Mammary epithelial cell (primary cell): ENCODE data around the gene TMCC1.

ENCODE experiments used
- EZH2 ChIP-seq: IDR thresholded peaks from 2 replicates; pipeline ENCODE4 v1.6.1; 2012; ENCODE audit warnings: low read length, inconsistent platforms, borderline replicate concordance
- TF ChIP-seq, protein P1 (sequence below), 2 donors: IDR thresholded peaks in 1 of 2; conservative IDR thresholded peaks in 1 of 2; 2 replicates each; pipeline ENCODE4 v1.5.1; 2011 to 2012; ENCODE audit warnings: inconsistent platforms in 2 of 2, low read length in 2 of 2, mild to moderate bottlenecking in 2 of 2, control low read depth in 1 of 2, low read depth in 1 of 2; ENCODE audit not compliant: insufficient read depth in 1 of 2; ENCODE audit errors: extremely low read depth in 1 of 2

DNA sequence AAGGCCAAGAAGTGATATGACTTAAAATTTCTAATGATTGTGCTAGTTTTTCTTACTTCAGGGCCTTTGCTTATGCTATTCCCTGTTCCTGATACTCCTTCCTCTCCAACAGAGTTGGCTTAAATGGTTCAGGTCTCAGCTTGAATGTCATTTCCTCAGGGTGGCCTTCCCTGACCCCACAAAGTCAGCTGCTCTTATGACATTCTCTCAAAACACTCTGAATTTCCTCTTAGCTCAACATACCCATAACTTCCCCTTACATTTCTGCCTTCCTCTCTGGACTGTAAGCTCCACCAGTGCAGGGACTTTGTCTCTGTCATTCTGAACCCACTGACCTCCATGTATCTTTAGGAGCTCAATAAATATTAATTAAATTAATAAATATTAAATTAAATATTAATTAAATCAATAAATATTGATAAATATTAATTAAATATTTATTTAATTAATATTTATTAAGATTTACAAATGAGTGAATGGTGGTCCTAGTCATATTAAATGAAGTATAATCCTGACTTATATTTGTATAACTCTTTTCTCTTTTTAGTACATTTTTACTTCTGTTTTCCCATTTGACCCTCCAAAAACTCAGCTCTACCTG lies 17.9 kb upstream of the TMCC1 start:
- TF ChIP-seq, protein P1, sequence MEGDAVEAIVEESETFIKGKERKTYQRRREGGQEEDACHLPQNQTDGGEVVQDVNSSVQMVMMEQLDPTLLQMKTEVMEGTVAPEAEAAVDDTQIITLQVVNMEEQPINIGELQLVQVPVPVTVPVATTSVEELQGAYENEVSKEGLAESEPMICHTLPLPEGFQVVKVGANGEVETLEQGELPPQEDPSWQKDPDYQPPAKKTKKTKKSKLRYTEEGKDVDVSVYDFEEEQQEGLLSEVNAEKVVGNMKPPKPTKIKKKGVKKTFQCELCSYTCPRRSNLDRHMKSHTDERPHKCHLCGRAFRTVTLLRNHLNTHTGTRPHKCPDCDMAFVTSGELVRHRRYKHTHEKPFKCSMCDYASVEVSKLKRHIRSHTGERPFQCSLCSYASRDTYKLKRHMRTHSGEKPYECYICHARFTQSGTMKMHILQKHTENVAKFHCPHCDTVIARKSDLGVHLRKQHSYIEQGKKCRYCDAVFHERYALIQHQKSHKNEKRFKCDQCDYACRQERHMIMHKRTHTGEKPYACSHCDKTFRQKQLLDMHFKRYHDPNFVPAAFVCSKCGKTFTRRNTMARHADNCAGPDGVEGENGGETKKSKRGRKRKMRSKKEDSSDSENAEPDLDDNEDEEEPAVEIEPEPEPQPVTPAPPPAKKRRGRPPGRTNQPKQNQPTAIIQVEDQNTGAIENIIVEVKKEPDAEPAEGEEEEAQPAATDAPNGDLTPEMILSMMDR (conservative IDR thresholded peaks at IDR 0.05 in 1 of 2, IDR thresholded peaks at IDR 0.05 in 1 of 2; ENCODE audit: extremely low read depth in 1 of 2, insufficient read depth in 1 of 2, low read depth in 1 of 2, low read length in 2 of 2) = no peak
- no peak for TF ChIP-seq EZH2
